ENCODE measurements around the gene CTDNEP1.

The CTDNEP1 gene

DNA sequence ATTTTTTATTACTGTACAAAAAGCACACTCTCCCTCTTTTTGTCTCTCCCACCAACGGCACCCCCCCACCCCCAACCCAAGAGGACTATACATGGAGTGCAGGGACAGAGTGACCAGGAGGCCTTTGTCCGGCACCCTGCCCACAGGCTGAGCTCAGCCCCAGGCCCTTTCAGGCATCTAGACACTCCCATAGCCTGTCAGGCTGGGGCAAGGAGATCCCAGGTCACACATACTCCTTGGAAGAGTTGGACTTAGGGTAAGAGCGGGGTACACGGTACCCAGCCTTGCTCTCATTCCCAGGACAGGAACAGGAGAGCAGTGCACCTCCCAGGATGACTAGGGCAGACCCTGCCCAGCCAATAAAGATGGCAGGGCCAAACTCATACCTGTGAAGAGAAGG, 8.6 kb upstream of the CTDNEP1 start:
- H3K9ac ChIP-seq (ENCODE audit: insufficient read length, low read depth), result peak overlapping the region; percentile 81
- no peaks in the 10 kb centered on the region for H3K9me3 ChIP-seq (ENCODE audit: insufficient read depth, low read length)
- H3K27me3 ChIP-seq (ENCODE audit: insufficient read depth, insufficient read length), result peaks cover 34% of the 10 kb centered on the region
- H3K36me3 ChIP-seq (ENCODE audit: insufficient read depth, insufficient read length, low read length), result peaks cover 44% of the 10 kb centered on the region
- no peak for TF ChIP-seq ZNF274 (IDR thresholded peaks at IDR 0.05; ENCODE audit: low read depth, low read length)
- DNase-seq (ENCODE audit: low read depth, low spot score), result no peak
- peak overlapping the region; percentile 59 for H3K4me3 ChIP-seq (ENCODE audit: insufficient read length, low read depth)
- H3K4me1 ChIP-seq (ENCODE audit: insufficient read depth, insufficient read length), result peaks cover 2% of the 10 kb centered on the region

DNA sequence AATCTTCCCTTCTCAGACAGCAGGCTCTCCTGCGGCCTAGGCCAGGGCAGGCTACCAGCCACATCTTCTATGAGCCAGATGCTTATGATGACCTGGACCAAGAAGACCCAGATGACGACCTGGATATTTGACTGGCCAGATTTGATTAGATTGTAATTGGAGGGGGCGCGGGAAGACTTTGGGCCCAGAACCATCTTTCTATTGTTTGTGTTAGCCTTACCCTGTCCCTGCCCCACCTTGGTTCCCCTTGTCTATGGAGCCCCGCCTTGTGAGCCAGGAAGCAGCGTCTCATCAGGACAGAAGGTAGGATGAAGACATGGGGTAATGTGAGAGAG, 8.0 kb upstream of the CTDNEP1 start:
- H3K9ac ChIP-seq (ENCODE audit: insufficient read length, low read depth), result no peak overlapping the region
- H3K36me3 ChIP-seq (ENCODE audit: insufficient read depth, insufficient read length, low read length), result peaks cover 51% of the 10 kb centered on the region
- DNase-seq (ENCODE audit: low read depth, low spot score), result no peak
- no peaks in the 10 kb centered on the region for H3K9me3 ChIP-seq (ENCODE audit: insufficient read depth, low read length)
- H3K4me1 ChIP-seq (ENCODE audit: insufficient read depth, insufficient read length), result peaks cover 2% of the 10 kb centered on the region
- H3K4me3 ChIP-seq (ENCODE audit: insufficient read length, low read depth), result no peak overlapping the region
- TF ChIP-seq ZNF274 (IDR thresholded peaks at IDR 0.05; ENCODE audit: low read depth, low read length) (no peak), SUZ12 (IDR thresholded peaks at IDR 0.05; ENCODE audit: extremely low read depth, insufficient read depth, insufficient read length) (no peak), YY1 (IDR thresholded peaks at IDR 0.05; ENCODE audit: insufficient read depth, insufficient read length) (no peak)
- peaks cover 34% of the 10 kb centered on the region for H3K27me3 ChIP-seq (ENCODE audit: insufficient read depth, insufficient read length)

DNA sequence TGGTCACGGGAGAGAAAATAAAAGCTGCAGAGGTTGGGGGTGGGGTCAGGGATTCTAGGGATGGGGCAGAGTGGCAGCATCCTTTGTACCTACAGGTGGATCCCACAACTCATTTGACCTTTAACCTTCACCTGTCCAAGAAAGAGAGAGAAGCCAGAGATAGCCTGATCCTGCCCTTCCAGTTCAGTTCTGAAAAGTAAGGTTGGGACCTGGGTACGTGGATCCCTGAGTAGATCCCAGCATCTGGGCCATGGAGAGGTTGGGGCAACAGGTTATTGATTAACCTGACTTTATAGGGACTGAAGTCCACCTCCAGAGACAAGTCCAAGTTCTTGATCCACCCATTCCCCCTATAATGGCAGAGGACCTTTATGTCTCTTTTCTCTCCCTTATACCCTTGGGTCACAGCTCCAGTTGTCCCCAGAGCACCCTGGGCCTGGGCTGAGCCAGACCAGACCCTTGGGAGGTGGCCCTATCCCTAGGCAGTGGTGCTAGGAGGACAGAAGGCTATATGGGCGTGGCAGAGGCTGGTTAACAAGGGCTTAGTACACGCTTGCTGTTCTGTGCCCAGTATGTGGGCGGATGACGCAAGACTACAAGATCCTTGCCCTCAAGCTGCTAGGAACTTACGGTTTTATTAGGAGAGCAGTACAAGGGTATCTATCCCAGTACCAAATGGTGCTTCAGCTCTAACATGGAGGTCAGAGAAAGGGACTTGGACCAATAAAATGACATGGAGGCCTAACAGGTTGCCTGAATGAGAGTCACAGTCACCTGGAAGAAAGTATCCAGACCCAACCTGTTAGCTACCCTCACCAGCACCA, 7.4 kb upstream of the CTDNEP1 start:
- peaks cover 56% of the 10 kb centered on the region for H3K36me3 ChIP-seq (ENCODE audit: insufficient read depth, insufficient read length, low read length)
- no peak for DNase-seq (ENCODE audit: low read depth, low spot score)
- peaks cover 34% of the 10 kb centered on the region for H3K27me3 ChIP-seq (ENCODE audit: insufficient read depth, insufficient read length)
- no peak overlapping the region for H3K9ac ChIP-seq (ENCODE audit: insufficient read length, low read depth)
- H3K4me1 ChIP-seq (ENCODE audit: insufficient read depth, insufficient read length), result peaks cover 2% of the 10 kb centered on the region
- H3K9me3 ChIP-seq (ENCODE audit: insufficient read depth, low read length), result no peaks in the 10 kb centered on the region
- H3K4me3 ChIP-seq (ENCODE audit: insufficient read length, low read depth), result no peak overlapping the region
- no peak for TF ChIP-seq SUZ12 (IDR thresholded peaks at IDR 0.05; ENCODE audit: extremely low read depth, insufficient read depth, insufficient read length)
- TF ChIP-seq ZNF274 (IDR thresholded peaks at IDR 0.05; ENCODE audit: low read depth, low read length), result no peak
- no peak for TF ChIP-seq YY1 (IDR thresholded peaks at IDR 0.05; ENCODE audit: insufficient read depth, insufficient read length)

DNA sequence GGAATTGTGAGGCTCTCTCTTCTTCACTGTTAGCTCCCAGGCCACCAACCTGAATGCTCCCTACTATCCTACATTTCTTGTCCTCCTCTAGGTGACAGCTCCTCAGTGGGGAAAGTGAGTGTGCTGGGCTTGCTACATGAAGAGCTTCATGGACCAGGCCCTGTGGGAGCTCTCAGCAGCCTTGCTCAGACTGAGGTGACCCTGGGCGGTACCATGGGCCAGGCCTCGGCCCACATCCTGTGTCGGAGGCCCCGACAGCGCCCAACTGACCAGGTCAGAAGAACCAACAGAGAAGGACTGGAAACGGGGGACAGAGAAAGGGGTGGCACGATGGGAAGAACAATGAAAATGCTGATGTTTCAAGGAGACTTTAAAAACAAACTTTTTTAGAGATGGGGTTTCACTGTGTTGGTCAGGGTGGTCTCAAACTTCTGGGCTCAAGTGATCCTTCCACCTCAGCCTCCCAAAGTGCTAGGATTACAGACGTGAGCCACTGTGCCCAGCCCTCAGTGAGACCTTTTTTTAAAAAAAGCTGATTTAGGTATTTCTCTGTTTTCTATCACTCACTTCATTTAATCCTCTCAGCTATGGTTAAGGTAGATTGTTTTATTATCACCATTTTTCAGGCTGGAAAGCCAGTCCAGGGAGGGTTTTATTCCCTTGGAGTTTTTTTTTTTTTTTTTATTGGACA, 5.4 kb upstream of the CTDNEP1 start:
- TF ChIP-seq YY1 (IDR thresholded peaks at IDR 0.05; ENCODE audit: insufficient read depth, insufficient read length), result no peak
- TF ChIP-seq ZNF274 (IDR thresholded peaks at IDR 0.05; ENCODE audit: low read depth, low read length), result no peak
- no peak for TF ChIP-seq SUZ12 (IDR thresholded peaks at IDR 0.05; ENCODE audit: extremely low read depth, insufficient read depth, insufficient read length)
- Histone ChIP-seq H3K9ac (ENCODE audit: insufficient read length, low read depth) (no peak overlapping the region), H3K9me3 (ENCODE audit: insufficient read depth, low read length) (no peaks in the 10 kb centered on the region), H3K4me1 (ENCODE audit: insufficient read depth, insufficient read length) (no peaks in the 10 kb centered on the region), H3K27me3 (ENCODE audit: insufficient read depth, insufficient read length) (peaks cover 14% of the 10 kb centered on the region), H3K4me3 (ENCODE audit: insufficient read length, low read depth) (no peak overlapping the region), H3K36me3 (ENCODE audit: insufficient read depth, insufficient read length, low read length) (peaks cover 63% of the 10 kb centered on the region)
- no peak for DNase-seq (ENCODE audit: low read depth, low spot score)

DNA sequence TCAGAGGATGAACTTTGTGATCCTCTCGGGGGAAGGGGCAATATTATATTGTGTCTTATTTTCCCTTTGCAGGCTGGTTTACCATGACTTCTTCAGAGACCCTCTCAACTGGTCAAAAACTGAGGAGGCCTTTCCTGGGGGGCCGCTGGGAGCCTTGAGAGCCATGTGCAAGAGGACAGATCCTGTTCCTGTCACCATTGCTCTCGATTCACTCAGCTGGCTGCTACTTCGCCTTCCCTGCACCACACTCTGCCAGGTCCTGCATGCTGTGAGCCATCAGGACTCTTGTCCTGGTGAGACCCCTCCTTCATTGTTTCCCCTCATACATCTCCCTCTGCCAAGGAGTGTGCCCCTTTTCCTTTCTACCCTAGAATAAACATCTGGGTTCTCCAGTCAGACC, 3.0 kb upstream of the CTDNEP1 start:
- DNase-seq (ENCODE audit: low read depth, low spot score), result no peak
- H3K36me3 ChIP-seq (ENCODE audit: insufficient read depth, insufficient read length, low read length), result peaks cover 56% of the 10 kb centered on the region
- no peaks in the 10 kb centered on the region for H3K27me3 ChIP-seq (ENCODE audit: insufficient read depth, insufficient read length)
- no peaks in the 10 kb centered on the region for H3K9me3 ChIP-seq (ENCODE audit: insufficient read depth, low read length)
- TF ChIP-seq SUZ12 (IDR thresholded peaks at IDR 0.05; ENCODE audit: extremely low read depth, insufficient read depth, insufficient read length) (no peak), YY1 (IDR thresholded peaks at IDR 0.05; ENCODE audit: insufficient read depth, insufficient read length) (no peak), ZNF274 (IDR thresholded peaks at IDR 0.05; ENCODE audit: low read depth, low read length) (no peak)
- no peak overlapping the region for H3K9ac ChIP-seq (ENCODE audit: insufficient read length, low read depth)
- peaks cover 4% of the 10 kb centered on the region for H3K4me1 ChIP-seq (ENCODE audit: insufficient read depth, insufficient read length)
- H3K4me3 ChIP-seq (ENCODE audit: insufficient read length, low read depth), result no peak overlapping the region

DNA sequence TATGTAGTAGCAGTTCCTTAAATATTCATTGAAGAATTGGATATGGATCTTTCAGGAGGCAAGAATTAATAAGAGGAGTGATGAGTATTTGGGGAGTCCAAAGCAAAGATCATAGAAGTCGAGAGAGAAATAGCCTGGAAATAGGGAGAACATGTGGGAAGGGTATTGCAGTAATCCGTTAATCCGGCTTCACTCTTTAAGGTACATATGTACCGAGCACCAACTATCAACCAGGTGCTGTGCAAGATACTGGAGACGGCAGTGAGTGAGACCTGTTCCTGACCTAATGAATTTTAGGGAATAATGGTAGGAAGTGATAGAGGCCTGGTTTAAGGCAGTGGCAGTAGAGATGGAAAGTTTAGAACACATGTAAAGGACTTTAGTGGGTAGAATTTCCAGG, 1.5 kb upstream of the CTDNEP1 start:
- TF ChIP-seq YY1 (IDR thresholded peaks at IDR 0.05; ENCODE audit: insufficient read depth, insufficient read length), result no peak
- no peak for TF ChIP-seq ZNF274 (IDR thresholded peaks at IDR 0.05; ENCODE audit: low read depth, low read length)
- no peak for TF ChIP-seq SUZ12 (IDR thresholded peaks at IDR 0.05; ENCODE audit: extremely low read depth, insufficient read depth, insufficient read length)
- H3K4me1 ChIP-seq (ENCODE audit: insufficient read depth, insufficient read length), result peaks cover 4% of the 10 kb centered on the region
- no peaks in the 10 kb centered on the region for H3K27me3 ChIP-seq (ENCODE audit: insufficient read depth, insufficient read length)
- H3K4me3 ChIP-seq (ENCODE audit: insufficient read length, low read depth), result peak overlapping the region; percentile 80
- H3K36me3 ChIP-seq (ENCODE audit: insufficient read depth, insufficient read length, low read length), result peaks cover 49% of the 10 kb centered on the region
- H3K9me3 ChIP-seq (ENCODE audit: insufficient read depth, low read length), result no peaks in the 10 kb centered on the region
- no peak for DNase-seq (ENCODE audit: low read depth, low spot score)
- H3K9ac ChIP-seq (ENCODE audit: insufficient read length, low read depth), result peak overlapping the region; percentile 93

DNA sequence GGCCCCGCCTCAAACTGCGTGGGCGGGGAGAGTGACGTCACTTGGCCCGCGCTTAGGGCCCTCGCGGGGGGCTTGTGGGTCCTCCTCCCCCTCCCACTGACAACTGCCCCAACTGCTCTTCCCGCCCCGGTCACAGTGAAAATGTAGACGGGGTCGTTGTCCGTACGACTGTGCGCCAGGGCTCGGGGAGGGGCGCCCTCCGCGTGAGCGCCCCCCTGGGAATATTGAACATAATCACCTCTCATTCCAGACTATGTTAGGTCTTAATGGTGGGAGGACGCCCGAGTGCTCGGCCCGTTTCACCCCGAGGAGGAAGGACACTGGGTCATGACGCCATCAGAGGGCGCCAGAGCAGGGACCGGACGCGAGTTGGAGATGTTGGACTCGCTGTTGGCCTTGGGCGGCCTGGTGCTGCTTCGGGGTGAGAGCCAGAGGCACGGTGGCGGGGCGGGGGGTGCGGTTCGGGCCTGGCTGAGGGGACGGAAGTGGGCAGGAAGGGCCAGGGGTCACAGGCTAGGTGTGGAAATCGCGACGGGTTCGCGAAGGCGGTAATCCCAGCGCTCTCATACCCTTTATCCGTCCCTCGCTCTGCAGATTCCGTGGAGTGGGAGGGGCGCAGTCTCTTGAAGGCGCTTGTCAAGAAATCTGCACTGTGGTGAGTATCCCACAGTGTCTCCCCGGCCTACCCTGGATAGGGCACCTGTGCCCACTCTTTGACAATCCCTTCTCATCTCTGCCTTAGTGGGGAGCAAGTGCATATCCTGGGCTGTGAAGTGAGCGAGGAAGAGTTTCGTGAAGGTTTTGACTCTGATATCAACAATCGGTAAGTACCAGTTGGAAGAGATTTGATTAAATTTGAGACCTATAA, 876 bp upstream of the CTDNEP1 start, which contains the start of gene ELP5:
Gene ELP5 (plus strand): TSS at position 40 of the 868 bp plus-strand sequence. CDS start 336 bp downstream, at position 376.
- Histone ChIP-seq H3K36me3 (ENCODE audit: insufficient read depth, insufficient read length, low read length) (peaks cover 44% of the 10 kb centered on the region), H3K9me3 (ENCODE audit: insufficient read depth, low read length) (no peaks in the 10 kb centered on the region)
- DNase-seq (ENCODE audit: low read depth, low spot score), result peak; percentile 84

More for the DNA sequence above, 876 bp upstream of the CTDNEP1 start, which contains the start of gene ELP5:
- Histone ChIP-seq H3K27me3 (ENCODE audit: insufficient read depth, insufficient read length) (no peaks in the 10 kb centered on the region), H3K4me1 (ENCODE audit: insufficient read depth, insufficient read length) (peaks cover 4% of the 10 kb centered on the region), H3K4me3 (ENCODE audit: insufficient read length, low read depth) (peak within 1 kb of the TSS; percentile 80), H3K9ac (ENCODE audit: insufficient read length, low read depth) (peak within 1 kb of the TSS; percentile 93)
- no peak for TF ChIP-seq SUZ12 (IDR thresholded peaks at IDR 0.05; ENCODE audit: extremely low read depth, insufficient read depth, insufficient read length)
- no peak for TF ChIP-seq ZNF274 (IDR thresholded peaks at IDR 0.05; ENCODE audit: low read depth, low read length)
- TF ChIP-seq YY1 (IDR thresholded peaks at IDR 0.05; ENCODE audit: insufficient read depth, insufficient read length), result no peak
